ENCODE data around the gene ME3.
"Not testable (repeated sequence)": the region's sequence is repeated elsewhere in the genome, so short reads cannot be mapped to it uniquely, and the experiment has no call there.

Gene ME3

DNA sequence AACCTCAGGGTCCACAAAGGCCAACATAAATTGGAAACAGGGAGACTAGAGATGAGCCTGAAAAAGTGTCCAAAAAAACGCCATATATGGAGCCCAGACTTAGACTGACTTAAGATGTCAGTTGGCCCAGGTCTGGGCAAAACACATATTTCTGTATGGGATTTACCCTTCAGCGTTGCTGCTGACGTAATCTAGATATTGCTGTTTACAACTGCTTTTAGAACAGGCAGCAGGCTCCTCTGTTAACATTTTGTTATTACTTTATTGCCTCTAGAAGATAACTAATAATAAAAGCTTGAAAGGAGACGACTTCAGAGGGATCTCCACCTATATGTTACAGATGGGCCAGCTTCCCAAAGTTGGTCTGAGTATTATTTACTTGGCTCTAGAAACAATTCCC lies 8.7 kb downstream of the ME3 start:
- DNase-seq (ENCODE audit: low spot score): no peak

DNA sequence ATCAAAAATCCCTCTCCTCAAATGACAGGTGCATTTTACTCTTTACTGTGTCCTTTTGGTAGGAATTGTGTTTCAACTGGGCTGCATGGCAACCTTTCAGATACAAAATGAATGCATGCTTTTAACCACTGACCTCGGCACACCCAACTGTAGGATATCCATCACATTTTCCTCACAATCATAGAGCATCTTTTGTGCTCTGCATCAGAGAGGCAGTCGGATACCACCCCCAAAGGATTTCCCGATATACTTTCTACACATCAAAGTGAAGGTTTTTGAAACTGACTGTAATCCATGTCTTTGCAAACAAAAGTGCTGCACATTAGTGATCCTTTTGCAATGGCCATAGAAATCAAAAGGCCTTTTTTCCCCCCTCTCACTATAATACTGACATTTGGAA lies 9.1 kb downstream of the ME3 start:
- no peak for DNase-seq (ENCODE audit: low spot score)

DNA sequence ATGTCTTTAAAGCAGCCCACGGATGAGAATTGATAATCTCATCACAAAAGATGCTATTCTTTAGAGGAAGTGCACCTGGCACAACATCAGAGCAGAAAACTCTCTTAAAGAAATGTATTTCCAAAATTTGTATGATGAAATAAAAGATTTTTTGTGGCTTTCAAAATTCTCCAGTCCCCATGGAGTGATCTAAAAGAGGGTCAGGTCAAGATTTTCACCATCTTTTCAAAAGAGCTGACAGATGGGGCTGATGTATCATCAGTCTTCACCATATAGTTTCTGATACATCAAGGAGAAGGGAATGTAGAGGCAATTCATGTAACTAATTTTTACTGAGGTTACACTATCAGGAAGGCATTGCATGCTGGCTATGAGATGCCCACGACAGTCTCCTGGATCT lies 11.7 kb downstream of the ME3 start:
- DNase-seq (ENCODE audit: low spot score): no peak

DNA sequence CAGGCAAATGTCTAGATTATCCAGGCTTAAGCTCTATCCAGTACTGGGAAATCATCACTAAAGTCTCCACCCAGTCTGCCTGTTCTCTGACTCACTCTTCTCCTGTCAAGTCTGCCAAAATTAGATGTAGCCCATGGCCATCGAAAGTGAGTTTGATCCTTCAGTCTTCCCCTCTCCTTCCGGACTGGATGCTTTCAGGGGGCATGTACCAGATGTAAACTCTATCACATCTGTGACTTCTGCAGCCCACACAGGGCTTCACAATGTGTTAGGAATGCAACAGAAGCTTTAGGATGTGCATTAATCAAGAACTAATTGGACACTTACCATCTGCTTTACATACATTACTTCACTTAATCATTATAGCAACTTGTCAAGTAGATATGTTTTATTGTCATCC lies 12.3 kb downstream of the ME3 start:
- peak; percentile 51 for DNase-seq (ENCODE audit: low spot score)

DNA sequence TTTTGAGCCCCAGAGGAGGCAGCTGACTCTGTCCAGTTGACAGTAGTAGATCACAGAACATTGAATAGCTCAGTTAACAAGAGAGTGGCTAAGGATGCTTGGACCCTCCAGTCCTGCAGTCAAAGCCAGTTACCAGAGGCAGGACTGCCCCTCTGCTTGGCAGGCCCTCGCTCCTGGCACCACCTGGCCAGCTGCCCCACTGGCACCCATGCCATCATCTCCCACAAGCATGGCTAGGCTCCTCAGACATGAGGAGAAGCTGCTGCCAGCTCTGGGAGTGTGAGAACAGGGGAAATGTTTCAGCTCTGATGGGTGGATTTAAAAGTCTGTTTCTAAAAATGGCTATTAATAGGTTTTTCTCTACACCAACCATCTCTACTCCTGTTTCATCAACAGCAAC lies 13.9 kb downstream of the ME3 start:
- no peak for DNase-seq (ENCODE audit: low spot score)

DNA sequence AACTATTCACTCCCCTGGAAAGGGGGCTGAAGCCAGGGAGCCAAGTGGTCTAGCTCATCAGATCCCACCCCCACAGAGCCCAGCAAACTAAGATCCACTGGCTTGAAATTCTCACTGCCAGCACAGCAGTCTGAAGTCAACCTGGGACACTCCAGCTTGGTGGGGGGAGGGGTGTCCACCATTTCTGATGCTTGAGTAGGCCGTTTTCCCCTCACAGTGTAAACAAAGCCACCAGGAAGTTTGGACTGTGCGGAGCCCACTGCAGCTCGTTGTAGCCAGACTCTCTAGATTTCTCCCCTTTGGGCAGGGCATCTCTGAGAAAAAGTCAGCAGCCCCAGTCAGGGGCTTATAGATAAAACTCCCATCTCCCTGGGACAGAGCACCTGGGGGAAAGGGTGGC lies 27.2 kb downstream of the ME3 start:
- not testable (repeated sequence) for DNase-seq (ENCODE audit: low spot score)

DNA sequence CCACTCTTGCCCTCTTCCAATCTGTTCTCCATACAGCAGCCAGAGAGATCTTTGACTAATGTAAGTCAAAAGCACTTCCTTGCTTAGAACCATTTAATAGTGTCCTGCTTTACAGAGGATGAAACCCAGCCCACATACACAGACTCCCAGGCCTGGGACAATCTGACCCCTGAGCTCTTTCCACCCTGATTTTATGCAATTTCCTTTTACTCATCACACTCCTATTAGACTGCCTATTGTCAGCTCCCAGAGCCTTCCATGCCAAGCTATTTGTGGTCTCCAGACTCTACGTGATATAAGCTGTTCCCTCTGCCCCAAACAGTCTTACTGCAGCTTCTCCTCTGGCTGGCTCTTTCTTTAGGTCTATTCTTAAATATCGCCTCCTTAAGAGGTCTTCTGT lies 28.1 kb downstream of the ME3 start:
- peak; percentile 57 for DNase-seq (ENCODE audit: low spot score)

DNA sequence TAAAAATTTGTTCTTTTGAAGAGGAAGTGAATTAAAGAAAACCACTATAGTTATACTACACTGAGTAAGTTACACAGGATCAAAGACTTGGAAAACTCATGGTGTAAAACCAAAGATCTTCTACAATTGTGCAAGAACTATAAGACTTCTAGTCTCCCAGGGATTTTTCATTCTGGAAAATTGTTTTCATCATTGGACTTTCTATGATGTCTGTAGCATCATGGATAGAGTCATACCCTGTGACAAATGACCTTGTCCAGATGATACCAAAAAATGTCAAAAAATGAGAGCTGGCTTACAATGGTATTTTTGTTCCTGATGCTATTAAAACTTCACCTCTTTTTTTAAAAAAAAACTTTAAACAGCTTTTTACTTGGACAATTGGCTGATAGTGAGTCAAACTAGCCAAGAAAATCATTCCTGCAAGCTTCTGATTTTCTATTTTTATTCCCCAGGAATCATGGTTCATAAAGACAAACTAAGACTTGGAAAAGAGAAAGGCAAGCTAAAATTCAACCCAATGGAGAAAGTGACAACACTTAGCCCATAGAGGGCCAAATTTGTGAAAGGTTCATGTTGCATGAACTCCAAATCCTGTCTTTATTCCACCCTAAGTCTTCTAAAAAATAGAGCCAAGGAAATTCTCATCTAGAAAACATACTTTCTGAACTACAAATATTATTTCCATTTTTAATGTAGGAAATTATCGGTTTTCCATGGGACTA lies 30.7 kb downstream of the ME3 start:
- no peak for DNase-seq (ENCODE audit: low spot score)

DNA sequence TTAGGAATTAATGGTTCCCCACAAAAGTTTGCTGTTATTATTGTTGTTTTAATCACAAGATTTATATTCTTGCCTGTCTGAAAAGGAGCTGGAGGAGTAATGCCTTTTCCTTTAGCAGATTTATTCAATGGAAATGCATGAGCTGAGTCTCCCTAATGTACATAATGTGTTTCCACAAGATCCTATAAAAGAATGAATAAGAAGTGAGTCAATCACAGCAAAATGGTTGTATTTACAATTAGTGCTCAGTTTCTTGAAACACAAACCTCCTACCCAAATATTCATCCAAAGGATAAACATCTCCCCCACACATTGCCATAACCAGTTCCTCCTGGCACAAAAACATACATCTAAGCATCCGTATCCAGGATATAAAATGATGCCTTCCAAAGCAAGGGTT lies 33.3 kb downstream of the ME3 start:
- DNase-seq (ENCODE audit: low spot score): no peak

DNA sequence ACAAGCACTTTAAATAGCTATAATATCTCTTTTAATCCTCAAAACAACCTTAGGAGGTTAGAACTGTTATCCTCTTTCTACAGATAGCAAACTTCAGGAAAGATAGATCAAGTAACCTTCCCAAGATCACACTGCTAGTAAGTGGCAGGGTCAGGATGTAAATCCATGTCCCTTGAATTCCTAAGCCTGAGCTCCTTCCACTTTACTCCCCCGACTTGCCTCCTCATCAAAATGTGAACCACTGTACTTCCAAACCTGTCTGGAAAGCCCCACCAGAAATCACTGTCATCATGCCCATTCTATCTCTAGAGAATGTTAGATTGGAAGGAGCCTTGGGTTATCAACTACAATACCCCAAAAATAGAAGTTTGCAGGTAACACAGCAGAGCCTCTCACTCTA lies 33.7 kb downstream of the ME3 start:
- no peak for DNase-seq (ENCODE audit: low spot score)

DNA sequence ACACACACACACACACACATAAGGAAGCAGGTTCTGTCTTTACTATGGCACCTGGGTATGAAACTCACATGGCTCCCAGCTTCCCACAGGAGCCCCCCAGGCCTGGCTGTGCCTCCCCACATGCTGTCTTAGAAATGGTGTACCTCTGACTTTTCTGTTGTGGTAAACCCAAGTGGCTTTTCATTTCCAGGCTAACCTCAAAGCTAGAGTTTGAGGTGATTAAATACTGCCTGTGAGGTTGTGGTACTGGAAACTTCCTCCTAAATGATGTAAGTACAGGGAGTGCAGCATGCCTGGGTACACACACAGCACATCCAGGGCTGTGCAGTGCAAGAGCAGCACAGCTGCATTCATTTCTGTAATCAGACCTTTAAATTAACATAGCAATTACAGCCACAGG lies 34.4 kb downstream of the ME3 start:
- DNase-seq (ENCODE audit: low spot score): no peak

DNA sequence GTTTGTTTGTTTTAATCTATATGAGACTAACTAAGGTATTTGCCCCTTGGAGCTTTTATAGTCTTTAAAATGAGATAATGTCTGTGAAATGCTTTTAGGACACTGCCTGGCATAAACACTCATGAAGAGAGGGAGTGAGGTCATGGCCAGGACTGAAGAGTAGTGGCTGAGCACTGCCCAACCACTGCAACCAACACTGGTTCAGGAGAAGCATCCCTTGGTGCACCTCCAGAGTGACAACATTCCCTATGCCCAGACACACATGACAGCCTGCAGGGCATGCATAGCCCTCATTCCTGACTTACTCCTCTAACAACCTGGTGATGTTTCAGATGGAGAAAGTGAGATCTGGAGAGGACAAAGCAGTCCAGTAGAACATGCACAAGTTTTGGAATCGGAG lies 36.1 kb downstream of the ME3 start:
- no peak for DNase-seq (ENCODE audit: low spot score)

DNA sequence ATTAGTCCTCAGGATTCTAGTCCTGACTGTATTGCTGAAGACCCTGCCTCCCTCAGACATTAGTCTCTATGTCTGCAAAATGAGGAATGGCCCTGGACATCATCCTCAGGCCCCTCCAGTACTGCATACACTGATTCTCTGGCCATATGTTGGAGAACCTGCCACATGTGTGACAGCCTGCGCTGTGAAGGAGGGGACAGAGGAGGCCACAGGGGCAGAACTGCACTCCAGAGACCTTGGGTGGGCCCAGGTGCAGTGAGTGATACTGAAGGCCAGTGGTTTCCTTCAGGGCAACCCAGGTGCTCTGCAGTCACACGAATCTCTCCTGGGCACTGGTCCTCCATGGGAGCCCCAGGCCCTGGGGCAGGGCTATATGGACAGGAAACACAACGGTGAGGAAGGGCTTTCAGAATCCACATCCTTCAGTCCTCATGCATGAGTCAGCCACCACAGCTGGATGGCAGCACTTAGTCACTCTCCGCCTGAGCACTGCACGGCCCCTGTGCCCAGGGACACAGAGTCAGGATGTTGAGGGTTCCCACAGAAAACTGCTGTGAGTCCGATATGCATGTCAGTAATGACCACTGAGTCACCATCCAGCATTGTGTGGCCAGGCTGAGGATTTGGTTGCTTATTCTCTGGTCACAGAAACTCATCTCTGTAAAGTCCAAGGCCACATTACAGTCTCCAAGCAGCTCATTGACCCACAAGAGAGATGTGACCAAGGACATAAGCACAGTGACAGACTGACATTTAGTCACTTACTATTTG lies 39.7 kb downstream of the ME3 start:
- peak; percentile 99 for DNase-seq (ENCODE audit: low spot score)

DNA sequence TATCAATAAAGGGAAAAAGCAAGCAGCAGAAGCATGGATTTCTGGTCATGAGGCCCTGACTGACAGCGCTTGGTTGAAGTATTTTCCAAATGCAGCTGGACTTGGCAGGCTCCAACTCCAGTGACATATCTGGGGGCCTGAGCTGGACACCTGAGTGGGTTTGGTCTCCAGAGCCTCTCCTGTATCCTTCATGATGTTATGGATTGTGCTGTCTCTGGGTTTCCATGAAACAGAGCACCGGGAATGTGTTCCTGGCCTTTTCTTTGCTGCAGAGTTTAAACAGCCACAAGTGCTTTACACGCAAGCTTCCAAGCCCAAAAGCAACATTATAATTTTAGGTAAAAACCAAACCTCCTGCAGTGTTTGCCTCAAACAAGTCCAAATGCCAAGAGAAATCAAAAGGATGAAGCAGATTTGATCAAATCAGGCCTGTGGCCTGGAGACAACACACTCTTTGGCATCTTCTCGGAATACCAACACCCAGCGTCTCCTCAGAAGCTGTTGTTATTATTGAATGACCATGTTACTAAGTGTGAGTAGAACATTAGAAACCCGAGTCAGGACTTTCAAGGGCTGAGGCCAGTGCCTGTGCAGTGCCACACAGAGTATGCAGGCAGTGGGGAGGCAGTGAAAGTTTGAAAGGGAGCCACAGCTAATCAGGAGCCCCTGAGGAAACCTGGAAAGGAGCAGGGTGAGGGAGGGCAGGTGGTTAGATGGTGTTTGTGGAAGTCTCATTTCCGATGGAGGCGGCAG lies 42.0 kb downstream of the ME3 start:
- DNase-seq (ENCODE audit: low spot score): no peak

DNA sequence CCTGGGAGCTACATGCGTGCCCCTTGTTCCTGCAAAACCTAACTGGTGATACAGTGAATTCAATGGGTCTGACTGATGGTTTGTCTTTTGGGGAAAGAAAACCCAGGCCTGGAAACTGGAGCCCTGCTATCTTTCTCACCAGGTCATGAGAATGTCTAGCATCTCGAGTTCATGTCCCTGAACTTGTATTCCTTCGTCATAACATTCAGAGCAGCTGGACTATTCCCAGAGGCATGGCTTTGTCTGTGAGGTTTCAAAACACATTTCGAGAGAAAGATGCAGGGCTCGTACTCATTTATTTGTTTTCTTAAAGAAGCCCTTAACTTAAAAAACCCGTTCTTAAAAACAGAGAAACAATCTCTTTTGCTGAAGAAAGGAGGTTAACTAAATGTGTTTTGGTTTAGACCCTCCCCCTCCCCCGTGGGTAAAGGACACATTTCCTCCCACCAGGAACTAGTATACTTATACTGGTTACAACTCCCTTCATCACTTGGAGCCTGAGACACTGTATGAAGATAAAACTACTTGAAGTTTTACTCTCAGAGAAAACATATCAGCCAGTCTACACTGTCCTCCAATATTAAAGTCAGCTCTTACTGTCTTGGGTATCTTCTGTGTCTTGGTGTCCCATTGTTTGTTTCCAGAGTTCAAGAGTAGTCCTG lies 43.2 kb downstream of the ME3 start:
- DNase-seq (ENCODE audit: low spot score): no peak

DNA sequence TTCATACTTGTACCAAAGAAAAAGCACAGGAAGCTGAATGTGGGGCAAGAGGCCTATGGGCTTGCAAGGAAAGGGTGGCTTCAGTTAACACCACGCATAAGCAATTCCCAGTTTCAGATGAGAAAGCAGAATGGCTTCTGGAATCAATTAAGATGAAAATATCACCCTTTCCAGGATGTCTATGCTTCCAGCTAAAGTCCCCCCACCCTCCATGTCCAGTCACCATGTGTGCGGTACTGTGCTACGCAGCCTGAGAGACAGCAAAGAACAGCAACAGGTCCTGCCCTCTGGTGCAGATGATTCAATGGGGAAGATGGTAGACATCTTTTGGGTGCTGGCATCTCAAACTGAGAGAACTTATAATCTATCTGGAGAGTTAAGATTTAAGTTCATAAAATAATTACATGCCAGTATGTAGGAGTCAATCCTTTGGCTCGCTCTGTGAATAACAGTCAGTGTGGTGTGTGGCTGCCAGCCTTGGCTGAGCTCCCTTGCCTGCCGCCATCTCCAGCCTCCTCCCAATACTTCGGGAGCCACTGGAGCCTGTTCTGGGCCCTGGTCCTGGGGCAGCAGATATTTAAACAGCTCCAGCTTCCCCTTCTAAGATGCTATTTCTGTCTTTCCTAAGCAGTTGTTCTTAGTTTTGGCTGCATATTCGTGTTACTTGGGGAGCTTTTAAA lies 44.5 kb downstream of the ME3 start:
- DNase-seq (ENCODE audit: low spot score): no peak

DNA sequence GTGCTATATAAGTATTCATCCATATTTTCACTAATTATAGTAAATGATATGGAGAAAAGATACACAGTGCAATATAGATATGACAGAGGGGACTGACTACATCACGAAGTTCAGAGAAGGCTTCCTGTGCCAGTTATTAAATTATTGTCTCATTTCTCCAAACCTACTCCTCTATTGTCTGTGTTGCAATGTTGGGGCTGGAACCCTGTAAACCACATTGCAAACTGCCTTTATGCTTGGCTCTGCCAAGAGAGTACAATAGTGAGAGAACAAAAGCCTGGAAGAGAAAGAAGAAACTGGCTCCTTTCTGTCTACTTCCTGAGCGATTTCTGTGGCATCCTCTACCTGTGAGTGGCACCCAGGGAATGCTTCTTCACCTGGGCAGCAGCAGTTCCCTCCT lies 46.4 kb downstream of the ME3 start:
- no peak for DNase-seq (ENCODE audit: low spot score)

DNA sequence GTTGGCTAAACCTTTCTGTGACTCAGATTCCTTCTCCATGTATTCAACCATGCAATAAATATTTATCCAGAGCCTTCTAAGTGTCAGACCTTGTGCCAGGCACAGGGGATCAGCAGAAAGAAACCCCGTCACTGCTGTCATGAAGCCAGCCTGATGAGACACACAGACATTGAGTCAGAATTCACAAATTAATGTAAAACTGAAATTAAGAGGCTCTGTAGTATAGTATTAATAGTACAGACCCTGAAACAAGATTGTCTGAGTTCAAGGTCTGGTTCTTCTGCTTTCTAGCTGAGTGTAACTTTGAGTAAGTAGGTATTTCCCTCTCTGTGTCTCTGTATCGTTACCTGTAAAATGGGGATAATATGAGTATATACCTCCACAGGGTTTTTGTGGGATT lies 46.9 kb downstream of the ME3 start:
- no peak for DNase-seq (ENCODE audit: low spot score)

DNA sequence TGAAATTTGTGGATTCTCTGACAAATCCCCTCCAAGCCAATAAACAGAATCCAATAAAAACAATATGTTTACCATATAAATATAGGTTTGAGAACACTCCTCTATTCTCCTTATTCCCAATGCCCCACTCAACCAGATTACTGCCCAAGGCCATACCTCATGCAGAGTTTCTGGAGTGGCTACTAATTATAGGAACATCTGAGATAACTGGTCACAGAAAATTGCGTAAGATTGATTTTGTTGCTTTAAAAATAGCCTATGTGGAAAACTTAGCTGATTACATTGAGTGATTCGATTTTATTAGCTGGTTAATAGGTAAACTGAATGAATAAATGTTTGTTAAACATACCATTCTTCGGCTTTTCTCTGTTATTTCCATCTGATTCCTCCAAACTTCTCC lies 48.0 kb downstream of the ME3 start:
- DNase-seq (ENCODE audit: low spot score): no peak

DNA sequence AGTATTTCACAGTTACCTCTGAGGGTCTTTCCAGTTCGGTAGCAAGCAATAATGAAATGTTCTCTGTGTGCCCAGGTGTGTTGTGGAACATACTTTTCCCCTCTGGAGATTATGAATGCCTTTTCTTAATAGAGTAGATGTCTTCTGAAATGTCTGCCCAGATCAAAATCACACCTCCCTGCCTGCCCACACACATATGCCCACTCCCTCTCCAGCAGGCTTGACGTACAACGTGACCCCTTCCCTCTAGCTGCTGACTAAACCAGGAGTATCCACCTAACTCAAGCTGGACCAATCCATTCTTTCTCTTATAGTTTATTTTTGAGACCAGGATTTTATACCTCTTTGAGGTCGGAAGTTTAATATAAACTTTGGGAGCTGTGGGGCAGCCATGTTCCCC lies 48.7 kb downstream of the ME3 start:
- DNase-seq (ENCODE audit: low spot score): no peak

DNA sequence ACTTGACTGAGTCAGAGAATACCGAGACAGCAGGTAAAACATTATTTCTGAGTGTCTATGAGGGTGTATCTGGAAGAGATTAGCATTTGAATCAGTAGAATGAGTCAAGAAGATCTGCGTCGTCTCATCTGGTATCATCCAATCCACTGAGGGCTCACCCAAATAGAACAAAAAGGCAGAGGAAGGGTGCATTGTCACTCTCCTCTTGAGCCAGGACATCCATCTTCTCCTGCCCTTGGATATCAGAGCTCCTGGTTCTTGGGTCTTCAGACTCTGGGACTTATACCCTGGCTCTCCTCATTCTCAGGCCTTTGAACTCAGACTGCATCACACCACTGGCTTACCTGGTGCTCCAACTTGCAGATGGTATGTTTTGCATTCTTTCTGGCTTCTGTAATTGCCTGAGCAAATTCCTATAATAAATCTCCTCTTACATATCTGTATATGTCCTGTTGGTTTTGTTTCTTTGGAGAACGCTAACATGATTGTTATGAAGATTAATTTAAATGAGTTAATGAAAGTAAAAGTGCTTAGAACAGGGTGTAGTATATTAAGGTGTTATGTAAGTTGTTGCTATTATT lies 49.3 kb downstream of the ME3 start:
- no peak for DNase-seq (ENCODE audit: low spot score)

DNA sequence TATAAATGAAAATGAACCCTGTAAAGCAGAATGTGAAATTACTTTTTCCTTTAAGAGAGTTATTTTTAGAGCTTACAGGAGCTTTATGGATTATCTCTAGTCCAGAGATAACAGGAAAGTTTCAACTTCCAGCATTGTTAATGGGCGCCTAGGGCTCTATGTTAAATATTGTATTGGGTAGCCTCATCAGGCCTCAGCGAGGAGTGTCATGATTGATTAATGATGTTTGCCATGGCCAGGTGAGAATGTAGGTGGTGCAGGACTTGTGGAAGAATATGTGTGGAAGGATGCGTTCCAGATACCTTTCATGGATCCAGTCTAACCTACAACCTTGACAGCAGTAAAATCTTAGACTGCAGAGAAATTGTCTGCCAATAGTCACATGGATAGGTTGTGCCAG lies 50.6 kb downstream of the ME3 start:
- no peak for DNase-seq (ENCODE audit: low spot score)
